IPS-NIHi7 (cell line): ENCODE results near the gene CTAG1B.
A peak's percentile ranks its signal among the peaks of the same experiment; 100 is the strongest.
"Not testable (repeated sequence)": the region's sequence is repeated elsewhere in the genome, so short reads cannot be mapped to it uniquely, and the experiment has no call there.

Experiments used
- DNase-seq: peaks from one replicate; pipeline ENCODE4 v3.0.0; 2012; ENCODE audit warnings: mixed read lengths; ENCODE audit errors: extremely low spot score

CTAG1B gene

GRCh38 chrX:154628960-154629359 lies 9.9 kb upstream of the CTAG1B start:
- not testable (repeated sequence) for DNase-seq

- DNase-seq: not testable (repeated sequence)
These were observed 1.8 kb upstream of the CTAG1B start for GRCh38 chrX:154620767-154621414.

- not testable (repeated sequence) for DNase-seq
These were observed 5.5 kb downstream of the CTAG1B start for GRCh38 chrX:154613586-154613985.

GRCh38 chrX:154611146-154611545 lies 7.9 kb downstream of the CTAG1B start:
- DNase-seq: not testable (repeated sequence)

- not testable (repeated sequence) for DNase-seq
These were observed 10.3 kb downstream of the CTAG1B start for GRCh38 chrX:154608823-154609222.

GRCh38 chrX:154607976-154608375 lies 11.1 kb downstream of the CTAG1B start:
- DNase-seq: not testable (repeated sequence)

GRCh38 chrX:154607370-154607769 lies 11.7 kb downstream of the CTAG1B start:
- DNase-seq: no peak

GRCh38 chrX:154605566-154605965 lies 13.5 kb downstream of the CTAG1B start:
- no peak for DNase-seq

GRCh38 chrX:154603438-154604430 lies 15.3 kb downstream of the CTAG1B start:
- no peak for DNase-seq

- DNase-seq: no peak
These were observed 16.2 kb downstream of the CTAG1B start for GRCh38 chrX:154602766-154603437.

- no peak for DNase-seq
These were observed 16.9 kb downstream of the CTAG1B start for GRCh38 chrX:154602226-154602625.

GRCh38 chrX:154600759-154601374 lies 18.2 kb downstream of the CTAG1B start:
- DNase-seq: no peak

- no peak for DNase-seq
These were observed 19.6 kb downstream of the CTAG1B start for GRCh38 chrX:154599531-154599930.

- no peak for DNase-seq
These were observed 20.4 kb downstream of the CTAG1B start for GRCh38 chrX:154598656-154599055.

GRCh38 chrX:154597221-154597620 lies 21.9 kb downstream of the CTAG1B start:
- DNase-seq: no peak

GRCh38 chrX:154596290-154596929 lies 22.7 kb downstream of the CTAG1B start:
- peak; percentile 75 for DNase-seq

- DNase-seq: no peak
These were observed 23.4 kb downstream of the CTAG1B start for GRCh38 chrX:154595559-154596249.

- DNase-seq: no peak
These were observed 24.6 kb downstream of the CTAG1B start for GRCh38 chrX:154594491-154594890.

GRCh38 chrX:154593201-154593600 lies 25.9 kb downstream of the CTAG1B start:
- DNase-seq: no peak

GRCh38 chrX:154592505-154592904 lies 26.6 kb downstream of the CTAG1B start:
- no peak for DNase-seq

- DNase-seq: not testable (repeated sequence)
These were observed 28.7 kb downstream of the CTAG1B start for GRCh38 chrX:154590415-154590814.
